ENCODE data around the gene BRAF. TPM values are rescaled to one million over a fixed set of nuclear protein-coding genes. Genes with fewer than 3 reads are reported as not detected.
"Not testable (repeated sequence)": the region's sequence is repeated elsewhere in the genome, so short reads cannot be mapped to it uniquely, and the experiment has no call there.

Gene BRAF
- total RNA-seq, 1 donor from 2014 or later, result 40.2 TPM

DNA sequence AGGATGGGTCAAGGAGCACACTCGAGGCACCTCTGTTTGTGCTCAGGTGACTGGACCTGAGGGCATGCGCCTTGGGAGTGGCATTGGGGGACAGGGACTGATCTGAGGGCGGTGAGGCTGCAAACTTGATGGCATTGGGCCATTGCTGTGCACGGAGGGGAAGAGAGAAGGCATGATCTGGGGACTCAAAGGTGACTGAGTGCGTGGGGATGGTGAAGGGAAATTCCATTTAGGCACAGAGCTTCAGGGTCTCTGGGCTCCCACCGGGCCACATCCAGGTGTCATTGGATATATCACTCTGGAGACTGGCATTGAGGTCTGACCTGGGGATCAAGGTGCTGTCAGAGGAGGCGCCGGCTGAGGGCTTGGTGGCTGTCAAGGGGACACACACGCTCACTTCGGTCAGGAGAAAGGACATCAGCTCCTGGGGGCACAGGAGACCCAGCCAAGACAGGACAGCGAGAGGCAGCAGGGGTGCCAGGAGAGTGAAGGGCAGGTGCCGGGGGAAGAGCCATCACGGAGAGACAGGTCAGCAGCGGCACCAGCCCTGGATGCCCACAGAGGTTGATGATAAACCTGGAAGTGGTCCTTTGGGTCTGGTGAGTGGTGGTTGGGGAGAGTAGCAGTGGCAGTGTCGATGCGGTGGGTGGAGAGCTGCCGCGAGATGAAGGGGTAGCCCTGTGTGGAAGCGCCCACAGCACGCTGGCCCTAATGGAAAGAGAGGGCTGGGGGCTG lies 246.5 kb downstream of the BRAF start:
- H3K9me3 ChIP-seq, result no peaks in the 10 kb centered on the region
- no peaks in the 10 kb centered on the region for H3K27me3 ChIP-seq
- intact Hi-C loops (cut with DNase I), result no loop called here
- no peak overlapping the region for H3K4me3 ChIP-seq
- no peak overlapping the region for H3K27ac ChIP-seq
- TF ChIP-seq, protein P1, sequence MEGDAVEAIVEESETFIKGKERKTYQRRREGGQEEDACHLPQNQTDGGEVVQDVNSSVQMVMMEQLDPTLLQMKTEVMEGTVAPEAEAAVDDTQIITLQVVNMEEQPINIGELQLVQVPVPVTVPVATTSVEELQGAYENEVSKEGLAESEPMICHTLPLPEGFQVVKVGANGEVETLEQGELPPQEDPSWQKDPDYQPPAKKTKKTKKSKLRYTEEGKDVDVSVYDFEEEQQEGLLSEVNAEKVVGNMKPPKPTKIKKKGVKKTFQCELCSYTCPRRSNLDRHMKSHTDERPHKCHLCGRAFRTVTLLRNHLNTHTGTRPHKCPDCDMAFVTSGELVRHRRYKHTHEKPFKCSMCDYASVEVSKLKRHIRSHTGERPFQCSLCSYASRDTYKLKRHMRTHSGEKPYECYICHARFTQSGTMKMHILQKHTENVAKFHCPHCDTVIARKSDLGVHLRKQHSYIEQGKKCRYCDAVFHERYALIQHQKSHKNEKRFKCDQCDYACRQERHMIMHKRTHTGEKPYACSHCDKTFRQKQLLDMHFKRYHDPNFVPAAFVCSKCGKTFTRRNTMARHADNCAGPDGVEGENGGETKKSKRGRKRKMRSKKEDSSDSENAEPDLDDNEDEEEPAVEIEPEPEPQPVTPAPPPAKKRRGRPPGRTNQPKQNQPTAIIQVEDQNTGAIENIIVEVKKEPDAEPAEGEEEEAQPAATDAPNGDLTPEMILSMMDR (IDR thresholded peaks at IDR 0.05), result no peak
- H3K4me1 ChIP-seq, result peaks cover 20% of the 10 kb centered on the region
- ATAC-seq, result no peak
- H3K36me3 ChIP-seq, result peaks cover 22% of the 10 kb centered on the region
- DNase-seq, result peak; percentile 47

DNA sequence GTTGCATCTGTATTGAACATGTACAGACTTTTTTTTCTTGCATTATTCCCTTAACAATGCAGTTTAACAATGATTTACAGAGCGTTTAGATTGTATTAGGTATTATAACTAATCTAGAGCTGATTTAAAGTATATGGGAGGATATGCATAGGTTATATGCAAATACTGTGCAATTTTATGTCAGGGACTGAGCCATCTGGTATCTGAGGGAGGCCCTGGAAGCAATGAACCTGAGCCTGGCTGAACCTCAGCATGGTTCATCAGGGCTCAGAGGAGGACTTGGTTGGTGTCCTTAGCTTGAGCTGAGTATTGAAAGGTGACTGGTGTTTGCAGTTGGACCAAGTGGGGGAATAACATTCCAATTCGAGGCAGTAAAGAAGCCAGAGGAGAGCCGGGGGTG lies 247.2 kb downstream of the BRAF start:
- no peak overlapping the region for H3K4me3 ChIP-seq
- DNase-seq (peak; percentile 3), ATAC-seq (no peak)
- peaks cover 22% of the 10 kb centered on the region for H3K36me3 ChIP-seq
- TF ChIP-seq, protein P1 (IDR thresholded peaks at IDR 0.05), result no peak
- H3K9me3 ChIP-seq, result no peaks in the 10 kb centered on the region
- H3K4me1 ChIP-seq, result peaks cover 20% of the 10 kb centered on the region
- intact Hi-C loops (cut with DNase I), result no loop called here
- H3K27ac ChIP-seq, result no peak overlapping the region
- no peaks in the 10 kb centered on the region for H3K27me3 ChIP-seq

DNA sequence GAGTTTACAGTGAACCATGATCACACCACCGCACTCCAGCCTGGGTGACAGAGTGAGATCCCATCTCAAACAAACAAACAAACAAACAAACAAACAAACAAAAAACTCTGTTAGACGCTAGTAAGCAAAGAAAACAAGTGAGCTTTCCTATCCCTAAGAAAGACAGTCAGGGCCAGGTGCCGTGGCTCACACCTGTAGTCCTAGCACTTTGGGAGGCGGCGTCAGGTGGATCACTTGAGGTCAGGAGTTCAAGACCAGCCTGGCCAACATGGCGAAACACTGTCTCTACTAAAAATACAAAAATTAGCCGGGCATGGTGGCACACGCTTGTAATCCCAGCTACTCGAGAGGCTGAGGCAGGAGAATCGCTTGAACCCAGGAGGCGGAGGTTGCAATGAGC lies 247.8 kb downstream of the BRAF start:
- H3K9me3 ChIP-seq; H3K4me3 ChIP-seq; intact Hi-C loops (cut with DNase I); ATAC-seq; H3K27me3 ChIP-seq; H3K27ac ChIP-seq: not testable (repeated sequence)
- peak; percentile 26 for DNase-seq
- peaks cover 20% of the 10 kb centered on the region for H3K4me1 ChIP-seq
- peaks cover 21% of the 10 kb centered on the region for H3K36me3 ChIP-seq

DNA sequence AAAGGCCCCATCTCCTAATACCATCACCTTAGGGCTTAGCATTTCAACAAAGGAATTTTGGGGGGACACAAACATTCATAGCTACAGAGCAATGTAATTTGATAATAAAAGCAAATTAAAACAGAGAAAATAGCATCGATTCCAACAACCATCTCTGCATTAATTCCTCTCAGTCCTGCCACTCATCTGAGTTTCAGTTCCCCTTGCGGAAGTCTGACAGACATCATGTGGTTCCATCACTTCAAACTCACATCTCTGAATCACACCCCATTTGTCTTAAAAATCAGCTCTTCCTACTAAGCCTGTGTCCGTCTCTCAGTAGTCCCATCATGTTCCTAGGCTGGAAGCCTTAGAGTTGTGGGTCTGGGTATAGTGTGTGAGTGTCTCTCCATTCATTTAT lies 248.4 kb downstream of the BRAF start:
- H3K4me1 ChIP-seq, result peaks cover 20% of the 10 kb centered on the region
- intact Hi-C loops (cut with DNase I), result no loop called here
- no peaks in the 10 kb centered on the region for H3K9me3 ChIP-seq
- TF ChIP-seq, protein P1 (IDR thresholded peaks at IDR 0.05), result no peak
- H3K4me3 ChIP-seq, result no peak overlapping the region
- H3K36me3 ChIP-seq, result peaks cover 17% of the 10 kb centered on the region
- H3K27me3 ChIP-seq, result no peaks in the 10 kb centered on the region
- ATAC-seq (peak; percentile 7), DNase-seq (no peak)
- no peak overlapping the region for H3K27ac ChIP-seq

DNA sequence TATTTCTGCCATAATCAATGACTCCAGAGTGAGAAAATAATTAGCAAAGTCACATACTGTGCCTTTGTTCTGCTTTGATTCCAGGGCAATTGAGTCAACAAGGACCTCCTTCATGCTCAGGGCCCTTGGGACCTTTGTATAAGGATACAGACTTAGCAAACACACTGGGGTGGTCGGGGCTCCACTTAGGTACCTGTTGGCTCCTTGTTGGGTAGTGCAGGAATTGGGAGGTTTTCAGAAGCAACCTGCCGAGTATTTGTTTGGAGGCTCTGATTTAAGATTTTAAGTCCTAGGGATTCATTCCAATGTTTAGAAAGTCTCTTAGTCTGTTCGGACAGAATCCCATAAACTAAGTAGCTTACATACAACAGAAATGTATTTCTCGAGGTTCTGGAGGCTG lies 249.0 kb downstream of the BRAF start:
- Histone ChIP-seq H3K27me3 (no peaks in the 10 kb centered on the region), H3K4me3 (no peak overlapping the region), H3K4me1 (peaks cover 20% of the 10 kb centered on the region), H3K9me3 (no peaks in the 10 kb centered on the region), H3K27ac (no peak overlapping the region), H3K36me3 (peaks cover 12% of the 10 kb centered on the region)
- TF ChIP-seq, protein P1 (IDR thresholded peaks at IDR 0.05), result no peak
- ATAC-seq (no peak), DNase-seq (peak; percentile 6)
- intact Hi-C loops (cut with DNase I), result no loop called here

DNA sequence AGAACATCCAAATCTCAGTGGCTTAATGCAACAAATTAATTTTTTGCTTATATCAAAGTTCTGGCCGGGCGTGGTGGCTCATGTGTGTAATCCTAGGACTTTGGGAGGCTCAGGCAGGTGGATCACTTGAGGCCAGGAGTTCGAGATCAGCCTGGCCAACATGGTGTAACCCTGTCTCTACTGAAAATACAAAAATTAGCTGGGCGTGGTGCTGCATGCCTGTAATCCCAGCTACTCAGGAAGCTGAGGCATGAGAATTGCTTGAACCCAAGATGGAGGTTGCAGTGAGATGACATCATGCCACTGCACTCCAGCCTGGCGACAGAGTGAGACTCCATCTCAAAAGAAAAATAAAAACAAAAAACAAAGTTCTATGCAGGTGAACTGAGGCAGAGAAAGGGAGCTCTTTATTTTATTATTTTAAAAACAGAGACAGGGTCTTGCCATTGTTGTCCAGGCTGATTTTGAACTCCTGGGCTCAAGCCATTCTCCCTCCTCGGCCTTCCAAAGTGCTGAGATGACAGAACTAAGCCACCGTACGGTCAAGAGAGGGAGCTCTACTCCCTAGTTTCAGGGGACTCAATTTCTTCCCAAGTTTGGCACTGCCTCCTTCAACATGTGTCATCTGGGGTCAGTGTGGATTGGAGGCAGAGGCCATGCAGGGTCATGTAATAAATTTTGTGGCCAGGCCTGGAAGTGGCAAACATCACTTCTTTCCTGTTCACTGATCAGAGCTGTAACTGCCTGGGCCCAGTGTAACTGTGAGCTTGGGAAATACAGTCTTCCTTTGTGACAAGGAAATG lies 249.6 kb downstream of the BRAF start:
- Histone ChIP-seq H3K9me3 (no peaks in the 10 kb centered on the region), H3K27me3 (no peaks in the 10 kb centered on the region), H3K36me3 (peaks cover 5% of the 10 kb centered on the region), H3K4me3 (no peak overlapping the region), H3K4me1 (peaks cover 20% of the 10 kb centered on the region), H3K27ac (no peak overlapping the region)
- intact Hi-C loops (cut with DNase I), result no loop called here
- DNase-seq (peak; percentile 30), ATAC-seq (peak; percentile 49)
- TF ChIP-seq, protein P1 (IDR thresholded peaks at IDR 0.05), result peak; percentile 44
